Measurements from ENCODE around the gene ZP1.
A peak's percentile ranks its signal among the peaks of the same experiment; 100 is the strongest.

ZP1 gene

GRCh38 chr11:60923326-60923725 lies 56.0 kb downstream of the ZP1 start:
- no peak for TF ChIP-seq JUND (IDR thresholded peaks at IDR 0.05; ENCODE audit: low read depth)
- DNase-seq (ENCODE audit: low read depth in 1 of 2, low spot score in 1 of 2) = peak in 1 of 2 experiments; percentile 34

GRCh38 chr11:60923800-60924109 lies 56.4 kb downstream of the ZP1 start:
- peak in 1 of 2 experiments; percentile 56 for DNase-seq (ENCODE audit: low read depth in 1 of 2, low spot score in 1 of 2)
- in situ Hi-C loops (cut with HindIII; ENCODE audit: low pct_unique_long_range_greater_than_20kb, low sequenced_read_pairs) = no loop called here
- TF ChIP-seq JUND (IDR thresholded peaks at IDR 0.05; ENCODE audit: low read depth) = no peak

More at GRCh38 chr11:60923326-60923725, 56.0 kb downstream of the ZP1 start:
- in situ Hi-C loops (cut with HindIII; ENCODE audit: low pct_unique_long_range_greater_than_20kb, low sequenced_read_pairs) = no loop called here

- DNase-seq (ENCODE audit: low read depth in 1 of 2, low spot score in 1 of 2) = peak; percentile 89 to 99
- in situ Hi-C loops (cut with HindIII; ENCODE audit: low pct_unique_long_range_greater_than_20kb, low sequenced_read_pairs) = no loop called here
- TF ChIP-seq JUND (IDR thresholded peaks at IDR 0.05; ENCODE audit: low read depth) = no peak
These were observed 57.0 kb downstream of the ZP1 start, which contains the start of gene TMEM132A for GRCh38 chr11:60924110-60924905. Gene TMEM132A, plus strand, starts transcription at chr11:60924460. Its CDS starts 174 bp downstream, at chr11:60924634.
